ENCODE results near the gene SPACA1.

DNA sequence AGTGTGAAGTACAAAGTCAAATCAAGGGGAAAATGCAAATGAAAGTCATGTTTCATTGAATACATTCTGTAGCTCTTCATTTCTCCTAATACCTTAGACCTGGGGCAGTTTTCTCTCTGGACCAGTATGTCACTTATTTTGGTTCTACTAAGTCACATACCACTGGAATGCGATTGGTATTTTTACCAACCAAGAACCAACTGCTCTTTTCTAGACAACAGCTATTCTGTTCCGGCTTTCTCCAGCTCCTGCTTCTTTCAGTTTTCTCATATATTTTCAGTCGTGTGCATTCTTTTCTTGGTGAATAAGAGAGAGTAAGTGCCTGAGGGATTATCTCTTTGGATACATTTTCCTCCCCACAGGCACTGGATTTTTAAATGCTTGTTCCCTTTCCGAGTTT is 39.2 kb upstream of the SPACA1 start:
- TF ChIP-seq SMAD3 (CRISPR knock-in tag; conservative IDR thresholded peaks at IDR 0.05) (no peak), NFE2 (IDR thresholded peaks at IDR 0.05; ENCODE audit: low read depth) (no peak), TAF7 (tag; IDR thresholded peaks at IDR 0.05) (no peak)

All from K562 (cell line).